Endothelial cell of umbilical vein (primary cell): ENCODE data around the gene NUDT3. TPM values are rescaled to one million over a fixed set of nuclear protein-coding genes. Genes with fewer than 3 reads are reported as not detected.

Experiments used
- BruUV-seq: library from RNA; stranded (reverse); fragments of 400-500 nt; replicated peaks from 2 replicates; lab custom pipeline; 2021; lab: Mats Ljungman, UMichigan
- CTCF ChIA-PET: fragments of 300-600, 350-600 bp; sonication (Branson Sonifier 250); formaldehyde crosslinking; loops from one replicate; lab custom pipeline; 2021; ENCODE audit warnings: antibody characterized with exemption, inconsistent platforms; lab: Charles Lee
- POLR2A ChIA-PET: fragments of 300-600, 350-600 bp; sonication (Branson Sonifier 250); formaldehyde crosslinking; loops from one replicate; lab custom pipeline; 2021; ENCODE audit warnings: antibody characterized with exemption, inconsistent platforms; lab: Charles Lee
- DNase-seq: peaks from one replicate; pipeline ENCODE4 v3.0.0-alpha.2; 2011; ENCODE audit warnings: low read depth, low spot score
- FAIRE-seq: peaks from 2 replicates; lab custom pipeline; 2011; peaks lifted over from hg19 to GRCh38; lab: Jason Lieb, UNC
- H2AFZ ChIP-seq: 2 replicates; pipeline ENCODE4 v1.6.0; 2012; ENCODE audit warnings: low read depth, low read length, control low read depth, inconsistent platforms
- H3K27ac ChIP-seq: 2 replicates; pipeline ENCODE4 v1.5.1; 2011; ENCODE audit warnings: low read depth, mild to moderate bottlenecking, control low read depth, low read length, moderate library complexity; ENCODE audit not compliant: insufficient read depth
- H3K27me3 ChIP-seq, 2 experiments: 2 replicates each; pipeline versions ENCODE4 v1.6.0 to v1.6.1; 2011; ENCODE audit warnings: low read length in 2 of 2, mixed read lengths in 1 of 2; ENCODE audit not compliant: control insufficient read depth in 2 of 2, insufficient read depth in 2 of 2
- H3K36me3 ChIP-seq, 2 experiments: 2 replicates in 1 of 2; 3 replicates in 1 of 2; pipeline ENCODE4 v1.5.1; 2011; ENCODE audit warnings: low read length in 2 of 2, mild to moderate bottlenecking in 1 of 2, moderate library complexity in 1 of 2; ENCODE audit not compliant: control insufficient read depth in 2 of 2, insufficient read depth in 2 of 2; ENCODE audit errors: extremely low read depth in 1 of 2
- H3K4me1 ChIP-seq: 3 replicates; pipeline ENCODE4 v1.5.1; 2011; ENCODE audit warnings: mild to moderate bottlenecking, low read length; ENCODE audit not compliant: control insufficient read depth, insufficient read depth; ENCODE audit errors: extremely low read depth
- H3K4me2 ChIP-seq: 2 replicates; pipeline ENCODE4 v1.6.1; 2011; ENCODE audit warnings: low read length, control low read depth, mixed read lengths; ENCODE audit not compliant: insufficient read depth
- H3K4me3 ChIP-seq, 3 experiments: fragments of 200-600 bp in 1 of 3; sonication (generic), shearing (Covaris generic) in 1 of 3; replicated peaks in 1 of 3; 2 replicates each; pipeline ENCODE4 v1.5.1; 2011 to 2016; ENCODE audit warnings: control low read depth in 3 of 3, low read length in 3 of 3, mild to moderate bottlenecking in 2 of 3, inconsistent platforms in 1 of 3, low read depth in 1 of 3, moderate library complexity in 1 of 3; ENCODE audit not compliant: insufficient read depth in 1 of 3
- H3K79me2 ChIP-seq: 2 replicates; pipeline ENCODE4 v1.6.0; 2012; ENCODE audit warnings: low read length, inconsistent platforms; ENCODE audit not compliant: control insufficient read depth, insufficient read depth
- H3K9ac ChIP-seq: replicated peaks from 2 replicates; pipeline ENCODE3; 2011; ENCODE audit warnings: low read length, control low read depth; ENCODE audit not compliant: insufficient read depth; ENCODE audit errors: extremely low read depth
- H3K9me1 ChIP-seq: replicated peaks from 3 replicates; pipeline ENCODE4 v1.6.0; 2011; ENCODE audit warnings: mild to moderate bottlenecking, low read length; ENCODE audit not compliant: control insufficient read depth, insufficient read depth; ENCODE audit errors: extremely low read depth
- H3K9me3 ChIP-seq: replicated peaks from 2 replicates; pipeline ENCODE4 v1.5.1; 2012; ENCODE audit warnings: low read length, inconsistent platforms; ENCODE audit not compliant: control insufficient read depth, insufficient read depth
- H4K20me1 ChIP-seq: replicated peaks from 2 replicates; pipeline ENCODE3; 2011; ENCODE audit warnings: mild to moderate bottlenecking, low read length; ENCODE audit not compliant: control insufficient read depth, insufficient read depth; ENCODE audit errors: extremely low read depth
- CTCF ChIP-seq, 2 donors: IDR thresholded peaks; 1 replicate in 1 of 2; 2 replicates in 1 of 2; pipeline ENCODE4 v1.5.1; 2011; ENCODE audit warnings: low read length in 2 of 2, mild to moderate bottlenecking in 2 of 2, moderate library complexity in 2 of 2, control low read depth in 1 of 2, inconsistent platforms in 1 of 2, low read depth in 1 of 2; ENCODE audit not compliant: insufficient read depth in 1 of 2; ENCODE audit errors: extremely low read depth in 1 of 2
- EZH2 ChIP-seq: IDR thresholded peaks from 2 replicates; pipeline ENCODE4 v1.6.1; 2012; ENCODE audit warnings: borderline replicate concordance, low read depth, mild to moderate bottlenecking, moderate library complexity, low read length, inconsistent platforms; ENCODE audit not compliant: severe bottlenecking
- FOS ChIP-seq: IDR thresholded peaks from 2 replicates; pipeline ENCODE4 v1.6.1; 2011; ENCODE audit warnings: mild to moderate bottlenecking, low read length, moderate library complexity, borderline replicate concordance; ENCODE audit not compliant: insufficient read depth
- GATA2 ChIP-seq: IDR thresholded peaks from 2 replicates; pipeline ENCODE4 v1.7.0; 2011; ENCODE audit warnings: low read depth, mild to moderate bottlenecking, moderate library complexity, mixed read lengths, low read length; ENCODE audit not compliant: insufficient read length, insufficient read depth
- JUN ChIP-seq: IDR thresholded peaks from 2 replicates; pipeline ENCODE4 v1.6.1; 2011; ENCODE audit warnings: borderline replicate concordance, low read depth; ENCODE audit not compliant: insufficient read length, insufficient read depth
- MAX ChIP-seq: IDR thresholded peaks from 2 replicates; pipeline ENCODE4 v1.6.1; 2011; ENCODE audit not compliant: insufficient read depth, insufficient read length
- MYC ChIP-seq: IDR thresholded peaks from one replicate; pipeline ENCODE4 v1.6.1; 2011; ENCODE audit warnings: mild to moderate bottlenecking, low read depth, low read length
- POLR2A ChIP-seq: IDR thresholded peaks from 2 replicates; pipeline ENCODE4 v1.6.1; 2012; ENCODE audit warnings: low read depth, mild to moderate bottlenecking, control low read depth, low read length
- POLR2AphosphoS5 ChIP-seq: IDR thresholded peaks from 2 replicates; pipeline ENCODE4 v1.6.1; 2012; ENCODE audit warnings: low read depth, mild to moderate bottlenecking, control low read depth, low read length, moderate library complexity; ENCODE audit not compliant: insufficient read depth
- dilution Hi-C: fragments of 300-500 bp; cut with MboI; formaldehyde crosslinking; loops from one replicate; pipeline ENCODE4 v1.15.0; 2019; ENCODE audit warnings: low sequenced_read_pairs; ENCODE audit not compliant: extremely low pct_ligation_motif_present
- intact Hi-C: fragments of 100-400 bp; cut with micrococcal nuclease; formaldehyde crosslinking; loops from one replicate; pipeline ENCODE4 v1.10.0; 2022
- polyA plus RNA-seq, 4 experiments: library from polyadenylated mRNA; depleted of rRNA in 3 of 4; stranded (reverse) in 3 of 4; unstranded in 1 of 4; fragments of >200 nt; gene quantifications; 2 replicates each; pipeline versions ENCODE4 v1.2.1 to v1.2.3, GENCODE V29; 2011 to 2012; ENCODE audit warnings: missing spikeins in 1 of 4
- total RNA-seq: library from RNA; stranded (reverse); gene quantifications from 2 replicates; pipeline ENCODE4 v1.2.3, GENCODE V29; 2021

Gene NUDT3
- total and polyA plus RNA-seq, 2 donors (not counting 3 experiments of a cell fraction or from before 2014, with no cell fraction given): 11.9 to 30.9 TPM

GRCh38 chr6:34288581-34288980 is 103.9 kb downstream of the NUDT3 start:
- no TSS peak for BruUV-seq
- ChIA-PET CTCF (interaction anchor here (1.4 kb wide), 2 partner anchors 39 to 93 kb away, joined by 4 to 5 read pairs; no protein-coding TSS in a partner anchor), POLR2A (no interaction called here)
- H3K4me3 ChIP-seq: no peak overlapping the region
- dilution Hi-C loops: no loop called here
- DNase-seq (no peak), FAIRE-seq (peak; percentile 74)
- H3K4me1 ChIP-seq: no peaks in the 10 kb centered on the region
- H2AFZ ChIP-seq: no peak overlapping the region
- no peak overlapping the region for H3K27ac ChIP-seq
- no peak overlapping the region for H3K9ac ChIP-seq
- H4K20me1 ChIP-seq: no peaks in the 10 kb centered on the region
- no peaks in the 10 kb centered on the region for H3K9me3 ChIP-seq
- intact Hi-C loops: no loop called here
- no peaks in the 10 kb centered on the region for H3K27me3 ChIP-seq
- H3K36me3 ChIP-seq: peaks cover 5 to 11% of the 10 kb centered on the region in 2 experiments
- H3K79me2 ChIP-seq: no peaks in the 10 kb centered on the region
- no peak overlapping the region for H3K4me2 ChIP-seq
- TF ChIP-seq GATA2: no peak
- no peak for TF ChIP-seq POLR2A
- no peak for TF ChIP-seq CTCF (IDR thresholded peaks at IDR 0.05; ENCODE audit: extremely low read depth in 1 of 2, insufficient read depth in 1 of 2, low read depth in 1 of 2, low read length in 2 of 2)
- no peak for TF ChIP-seq MAX
- no peak for TF ChIP-seq EZH2
- no peak for TF ChIP-seq POLR2AphosphoS5
- no peak for TF ChIP-seq FOS
- no peak for TF ChIP-seq JUN
- TF ChIP-seq MYC: no peak
- H3K9me1 ChIP-seq: no peaks in the 10 kb centered on the region
